HG03060 (cell line): Measurements from ENCODE around the gene ADPRS.
A peak's percentile ranks its signal among the peaks of the same experiment; 100 is the strongest.

Source experiments
- ATAC-seq: cut with Tn5 transposase; IDR thresholded peaks from one replicate; pipeline ENCODE4 v1.9.1; 2021; ENCODE audit warnings: low read depth, moderate number of reproducible peaks; ENCODE audit not compliant: unreplicated experiment

ADPRS gene, protein sequence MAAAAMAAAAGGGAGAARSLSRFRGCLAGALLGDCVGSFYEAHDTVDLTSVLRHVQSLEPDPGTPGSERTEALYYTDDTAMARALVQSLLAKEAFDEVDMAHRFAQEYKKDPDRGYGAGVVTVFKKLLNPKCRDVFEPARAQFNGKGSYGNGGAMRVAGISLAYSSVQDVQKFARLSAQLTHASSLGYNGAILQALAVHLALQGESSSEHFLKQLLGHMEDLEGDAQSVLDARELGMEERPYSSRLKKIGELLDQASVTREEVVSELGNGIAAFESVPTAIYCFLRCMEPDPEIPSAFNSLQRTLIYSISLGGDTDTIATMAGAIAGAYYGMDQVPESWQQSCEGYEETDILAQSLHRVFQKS

GRCh38 chr1:36088577-36089392, at the start of gene ADPRS:
Gene ADPRS, plus strand, starts transcription at chr1:36088892. Its CDS starts 13 bp downstream, at chr1:36088905.
- peak; percentile 76 for ATAC-seq

GRCh38 chr1:36040238-36040637, 48.5 kb upstream of the ADPRS start:
- ATAC-seq, result no peak

- no peak for ATAC-seq
Measured at GRCh38 chr1:36051821-36052220, 36.9 kb upstream of the ADPRS start.

DNA sequence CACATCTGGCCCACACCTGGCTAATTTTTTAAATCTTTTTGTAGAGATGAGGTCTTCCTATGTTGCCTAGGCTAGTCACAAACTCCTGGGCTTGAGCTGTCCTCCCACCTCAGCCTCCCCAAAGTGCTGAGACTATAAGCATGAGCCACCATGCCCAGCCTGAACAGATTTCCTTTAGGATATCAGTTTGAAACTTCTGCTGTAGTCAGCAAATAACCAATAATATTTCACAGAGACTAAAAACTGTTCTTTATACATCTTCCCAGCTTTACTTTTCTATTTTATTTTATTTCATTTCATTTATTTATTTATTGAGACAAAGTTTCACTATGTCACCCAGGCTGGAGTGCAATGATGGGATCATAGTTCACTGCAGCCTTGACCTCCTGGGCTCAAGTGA, 34.7 kb upstream of the ADPRS start:
- no peak for ATAC-seq

- ATAC-seq, result no peak
Measured at GRCh38 chr1:36055706-36056105, 33.0 kb upstream of the ADPRS start.

- no peak for ATAC-seq
Measured at GRCh38 chr1:36062315-36062714, 26.4 kb upstream of the ADPRS start.

DNA sequence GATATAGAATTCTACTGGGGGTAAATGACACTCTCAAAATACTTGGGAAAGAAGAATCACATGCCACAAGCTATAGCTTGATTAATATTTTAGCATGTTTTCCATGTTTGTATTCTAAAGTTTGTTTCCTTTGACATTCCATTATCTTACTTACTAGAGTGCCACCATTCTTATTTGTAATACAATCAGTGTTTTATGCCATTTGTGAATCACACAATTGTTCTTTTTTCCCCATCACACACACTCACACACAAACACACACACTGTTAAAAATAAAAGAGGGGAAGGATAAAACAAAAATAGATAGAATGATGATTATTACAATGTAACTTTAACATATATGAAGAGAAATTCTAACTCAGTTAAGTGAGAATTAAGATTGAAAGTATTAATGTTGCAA, 20.8 kb upstream of the ADPRS start:
- ATAC-seq, result no peak

DNA sequence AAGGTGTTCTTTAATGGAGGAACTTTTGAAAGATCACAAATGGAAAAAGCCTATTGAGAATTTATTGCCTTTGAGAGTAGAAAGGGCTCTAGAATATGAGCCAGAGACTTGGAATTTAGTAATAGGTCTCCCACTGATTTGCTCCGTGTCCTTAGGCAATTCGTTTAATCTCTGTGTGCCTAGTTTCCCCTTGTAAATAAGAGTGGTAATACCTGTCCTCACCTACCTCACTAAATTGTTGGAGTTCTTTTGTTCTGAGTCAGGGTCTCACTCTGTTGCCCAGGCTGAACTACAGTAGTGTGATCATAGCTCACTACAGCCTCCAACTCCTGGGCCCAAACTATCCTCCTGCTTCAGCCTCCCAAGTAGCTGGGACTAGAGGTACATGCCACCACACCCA, 19.8 kb upstream of the ADPRS start:
- no peak for ATAC-seq

DNA sequence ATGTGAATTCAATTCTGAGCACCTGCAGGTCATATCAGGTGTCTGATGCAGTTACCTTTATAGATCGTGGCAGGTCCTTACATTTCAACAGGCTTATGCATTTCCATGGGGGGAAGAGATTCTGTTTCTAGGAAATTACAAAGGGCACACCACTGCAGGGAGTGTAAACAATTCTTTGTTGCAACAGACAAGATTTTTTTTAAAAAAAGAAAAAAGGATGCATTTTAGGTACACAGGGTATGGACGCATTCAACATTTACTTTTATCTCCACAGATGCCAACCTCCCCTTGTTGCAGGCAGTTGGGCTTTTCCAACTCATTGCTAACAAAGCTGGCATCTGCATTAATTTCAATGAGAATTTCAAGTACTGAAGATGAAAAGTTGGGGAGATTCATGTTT, 18.3 kb upstream of the ADPRS start:
- ATAC-seq, result no peak

DNA sequence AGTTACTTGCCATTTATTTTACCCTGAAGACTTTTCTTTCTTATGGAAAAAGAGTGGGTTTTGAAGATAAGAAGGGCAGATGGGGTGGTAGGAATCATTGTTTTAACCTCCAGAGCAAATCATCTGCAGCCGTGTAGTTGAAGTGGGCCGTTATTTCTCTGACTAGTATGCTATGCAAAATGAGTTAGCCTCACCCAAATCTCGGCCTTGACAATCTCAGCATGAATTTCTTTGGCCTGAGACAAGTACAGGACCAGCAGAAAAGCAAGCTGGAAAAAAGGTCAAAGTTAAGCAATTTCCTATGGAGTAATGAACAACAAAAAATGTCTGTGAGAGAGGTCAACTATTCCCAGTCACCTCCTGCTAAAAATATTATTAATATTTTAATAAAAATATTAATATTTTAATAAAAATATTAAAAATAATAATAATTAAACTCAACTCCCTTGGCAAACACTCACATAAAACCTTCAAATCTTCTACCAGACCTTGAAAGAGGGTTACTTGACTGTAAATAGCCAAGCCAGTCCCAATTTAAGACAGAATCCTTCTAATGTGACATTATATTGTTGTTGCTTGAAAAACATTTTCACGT, 11.6 kb upstream of the ADPRS start:
- ATAC-seq, result no peak

DNA sequence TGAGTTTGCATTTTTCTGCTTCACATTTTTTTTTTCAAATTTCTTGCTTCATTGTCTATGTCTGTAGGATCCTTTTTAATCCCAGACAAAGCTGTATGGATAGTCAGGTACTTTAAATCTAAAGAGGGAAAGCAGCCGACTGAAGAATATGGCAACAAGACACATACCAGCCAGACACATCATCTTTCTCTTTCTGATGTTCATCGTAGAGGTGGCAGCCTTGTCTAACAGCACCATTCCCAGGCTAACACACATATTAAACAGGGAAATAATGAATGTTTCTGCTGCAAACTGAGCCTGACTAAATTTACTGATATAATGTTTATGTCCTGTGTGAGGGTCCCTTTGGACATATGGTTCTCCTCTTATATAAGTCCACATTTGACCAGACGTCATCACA, 8.5 kb upstream of the ADPRS start:
- ATAC-seq, result no peak

DNA sequence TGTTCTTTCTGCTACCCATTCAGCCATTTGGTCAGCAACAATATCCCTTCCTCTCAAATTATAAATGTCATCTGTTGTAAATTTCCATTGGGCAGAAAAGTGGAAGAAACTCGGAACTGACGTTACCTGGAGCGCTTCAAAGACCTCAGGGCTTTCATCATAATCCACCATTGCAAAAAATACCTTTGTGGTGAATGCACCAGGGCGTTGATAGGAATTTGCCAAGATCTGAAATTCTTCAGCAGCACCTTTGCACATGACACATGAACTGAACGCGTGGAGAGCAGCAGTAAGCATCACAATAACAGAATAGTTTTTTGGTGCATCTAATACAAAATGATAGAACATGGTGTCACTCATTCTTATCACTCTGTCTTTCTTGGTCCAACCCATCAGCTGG, 7.9 kb upstream of the ADPRS start:
- ATAC-seq, result no peak

GRCh38 chr1:36081926-36082485, 6.7 kb upstream of the ADPRS start:
- ATAC-seq, result no peak

DNA sequence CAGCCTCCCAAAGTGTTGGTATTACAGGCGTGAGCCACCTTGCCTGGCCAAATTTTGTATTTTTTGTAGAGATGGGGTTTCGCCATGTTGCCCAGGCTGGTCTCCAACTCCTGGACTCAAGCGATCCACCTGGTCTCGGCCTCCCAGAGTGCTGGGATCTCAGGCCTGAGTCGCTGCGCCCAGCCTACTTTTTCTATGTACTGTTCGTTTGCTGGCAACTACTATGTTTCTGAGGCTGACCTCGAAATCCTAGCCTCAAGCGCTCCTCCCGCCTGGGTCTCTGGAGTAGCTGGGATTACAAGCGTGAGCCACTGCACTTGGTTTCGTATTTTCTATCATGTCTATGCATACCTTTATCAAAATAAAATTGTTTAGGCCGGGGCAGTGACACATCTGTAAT, 5.5 kb upstream of the ADPRS start:
- ATAC-seq, result no peak

DNA sequence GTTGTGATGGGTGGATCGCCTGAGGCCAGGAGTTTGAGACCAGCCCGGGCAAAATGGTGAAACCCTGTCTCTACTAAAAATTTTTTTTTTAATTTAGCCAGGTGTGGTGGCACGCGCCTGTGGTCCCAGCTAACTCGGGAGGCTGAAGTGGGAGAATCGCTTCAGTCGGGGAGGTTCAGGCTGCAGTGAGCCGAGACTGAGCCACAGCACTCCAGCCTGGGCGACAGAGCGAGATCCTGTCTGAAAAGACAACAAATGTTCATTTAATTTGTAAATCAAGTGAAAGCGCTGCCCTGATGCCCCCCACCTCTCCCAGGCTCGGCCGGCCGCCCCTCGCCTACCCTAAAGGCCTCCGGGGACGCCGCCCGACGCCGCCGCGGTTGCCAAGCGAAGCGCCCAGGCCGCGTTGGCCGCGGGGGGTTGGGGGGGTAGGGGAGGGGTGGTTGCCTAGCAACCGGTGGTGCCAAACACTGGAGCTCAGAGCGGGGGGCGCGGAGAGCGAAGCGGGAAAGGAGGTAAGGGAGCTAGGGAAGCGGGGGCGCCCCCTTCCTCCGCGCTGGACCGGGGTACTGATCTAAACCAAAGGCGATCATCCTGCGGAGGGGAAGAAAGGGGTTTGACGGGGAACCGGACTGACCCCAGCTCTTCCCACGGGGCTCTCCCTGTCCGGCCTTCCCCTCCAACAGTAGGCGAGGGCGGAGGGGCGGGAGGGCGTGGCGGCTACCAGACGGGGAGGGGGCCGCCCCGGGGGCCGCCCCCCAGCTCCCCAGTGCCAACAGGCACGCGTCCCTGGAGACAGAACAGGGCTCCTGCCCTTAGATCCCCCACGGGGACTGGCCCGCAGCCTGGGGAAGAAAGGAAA, 4.8 kb upstream of the ADPRS start, which contains the start of gene TEKT2:
TSS of gene TEKT2 (plus strand) at position 460 of the 862 bp plus-strand sequence. CDS start 828 bp downstream, outside the sequence.
- ATAC-seq, result no peak

GRCh38 chr1:36084497-36085115, 4.1 kb upstream of the ADPRS start:
- ATAC-seq, result no peak

DNA sequence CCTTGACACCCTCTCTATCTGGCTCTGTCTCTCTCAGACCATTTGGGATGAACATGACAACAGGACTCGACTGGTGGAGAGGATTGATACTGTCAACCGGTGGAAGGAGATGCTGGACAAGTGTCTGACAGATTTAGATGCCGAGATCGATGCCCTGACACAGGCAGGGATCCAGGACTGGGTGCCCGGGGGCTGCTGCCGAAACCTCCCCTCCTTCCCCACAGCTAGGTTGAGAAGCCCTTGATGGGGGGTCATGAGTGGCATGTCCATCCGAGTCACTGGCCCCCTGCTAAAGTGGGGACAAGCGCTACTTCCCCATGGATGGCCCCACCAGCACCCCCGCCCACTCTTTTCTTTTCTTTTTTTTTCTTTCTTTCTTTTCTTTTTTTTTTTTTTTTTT, 3.6 kb upstream of the ADPRS start:
- no peak for ATAC-seq

GRCh38 chr1:36085686-36086526, 2.8 kb upstream of the ADPRS start:
- ATAC-seq, result no peak
